Measurements from ENCODE around the gene ANTXR2.

DNA sequence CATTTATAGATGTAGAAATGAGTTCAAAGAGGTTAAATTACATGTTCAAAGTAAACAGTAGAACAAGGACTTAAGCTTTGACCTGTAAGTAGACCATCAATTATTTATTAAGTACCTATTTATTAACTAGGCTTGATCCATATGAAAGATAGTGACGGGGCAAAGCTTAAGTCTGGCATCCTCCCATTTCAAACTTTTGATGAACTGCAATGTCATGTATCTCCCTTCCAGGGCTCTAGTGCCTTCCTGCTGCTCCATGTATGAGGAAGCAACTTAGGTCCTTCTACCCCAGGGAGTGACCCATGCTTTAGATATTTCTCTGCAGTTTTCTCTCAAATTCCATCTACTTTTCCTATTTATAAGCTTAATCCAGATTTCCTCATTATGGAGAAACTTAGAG, 31.9 kb upstream of the ANTXR2 start:
- no peak for TF ChIP-seq EZH2 (IDR thresholded peaks at IDR 0.05; ENCODE audit: borderline replicate concordance, low read length)
- TF ChIP-seq, protein P1, sequence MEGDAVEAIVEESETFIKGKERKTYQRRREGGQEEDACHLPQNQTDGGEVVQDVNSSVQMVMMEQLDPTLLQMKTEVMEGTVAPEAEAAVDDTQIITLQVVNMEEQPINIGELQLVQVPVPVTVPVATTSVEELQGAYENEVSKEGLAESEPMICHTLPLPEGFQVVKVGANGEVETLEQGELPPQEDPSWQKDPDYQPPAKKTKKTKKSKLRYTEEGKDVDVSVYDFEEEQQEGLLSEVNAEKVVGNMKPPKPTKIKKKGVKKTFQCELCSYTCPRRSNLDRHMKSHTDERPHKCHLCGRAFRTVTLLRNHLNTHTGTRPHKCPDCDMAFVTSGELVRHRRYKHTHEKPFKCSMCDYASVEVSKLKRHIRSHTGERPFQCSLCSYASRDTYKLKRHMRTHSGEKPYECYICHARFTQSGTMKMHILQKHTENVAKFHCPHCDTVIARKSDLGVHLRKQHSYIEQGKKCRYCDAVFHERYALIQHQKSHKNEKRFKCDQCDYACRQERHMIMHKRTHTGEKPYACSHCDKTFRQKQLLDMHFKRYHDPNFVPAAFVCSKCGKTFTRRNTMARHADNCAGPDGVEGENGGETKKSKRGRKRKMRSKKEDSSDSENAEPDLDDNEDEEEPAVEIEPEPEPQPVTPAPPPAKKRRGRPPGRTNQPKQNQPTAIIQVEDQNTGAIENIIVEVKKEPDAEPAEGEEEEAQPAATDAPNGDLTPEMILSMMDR (IDR thresholded peaks at IDR 0.05; ENCODE audit: low read length): no peak
